ENCODE measurements around the gene CDK13.
"Not testable (repeated sequence)": the region's sequence is repeated elsewhere in the genome, so short reads cannot be mapped to it uniquely, and the experiment has no call there.

The CDK13 gene

DNA sequence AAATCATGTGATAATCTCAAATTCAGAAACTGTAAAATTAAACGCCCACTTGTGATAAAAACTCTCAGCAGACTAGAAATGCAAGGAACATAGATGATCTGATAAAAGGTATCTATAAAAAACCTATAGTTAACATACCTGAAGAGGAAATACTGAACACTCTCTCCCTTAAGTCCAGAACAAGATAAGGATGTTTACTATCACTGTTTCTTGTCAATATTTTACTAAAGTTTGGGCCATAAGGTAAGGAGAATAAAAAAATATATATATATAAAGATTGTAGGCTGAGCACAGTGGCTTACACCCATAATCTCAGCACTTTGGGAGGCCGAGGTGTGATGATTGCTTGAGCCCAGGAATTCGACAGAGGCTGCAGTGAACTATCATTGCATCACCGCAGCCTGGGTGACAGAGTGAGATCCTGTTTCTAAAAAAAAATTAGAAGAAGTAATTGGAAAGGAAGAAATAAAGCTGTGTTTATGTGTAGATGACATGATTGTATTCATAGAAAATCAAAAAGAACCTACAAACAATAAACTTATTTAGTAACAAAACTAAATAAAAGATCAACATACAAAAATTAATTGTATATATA, 155.9 kb downstream of the CDK13 start:
- DNase-seq = no peak

DNA sequence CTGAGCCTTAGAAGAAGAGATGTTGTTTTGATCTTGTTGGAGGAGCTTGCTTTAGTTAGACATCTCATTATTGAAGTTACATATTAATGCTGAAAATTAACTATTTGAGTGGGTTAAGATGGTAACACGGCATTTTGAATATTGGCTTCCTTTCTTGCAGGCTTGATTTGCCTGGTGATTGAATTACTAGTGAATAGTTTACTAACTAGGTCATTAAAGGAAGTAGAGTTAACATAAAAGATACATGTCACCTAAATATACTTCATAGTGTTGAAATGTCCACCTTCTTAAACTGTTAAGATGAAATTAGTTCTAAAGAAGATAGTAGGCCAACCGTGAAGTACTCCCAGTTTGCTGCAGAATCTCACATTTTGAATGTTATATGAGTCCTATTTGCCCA, 165.9 kb downstream of the CDK13 start:
- DNase-seq = no peak

DNA sequence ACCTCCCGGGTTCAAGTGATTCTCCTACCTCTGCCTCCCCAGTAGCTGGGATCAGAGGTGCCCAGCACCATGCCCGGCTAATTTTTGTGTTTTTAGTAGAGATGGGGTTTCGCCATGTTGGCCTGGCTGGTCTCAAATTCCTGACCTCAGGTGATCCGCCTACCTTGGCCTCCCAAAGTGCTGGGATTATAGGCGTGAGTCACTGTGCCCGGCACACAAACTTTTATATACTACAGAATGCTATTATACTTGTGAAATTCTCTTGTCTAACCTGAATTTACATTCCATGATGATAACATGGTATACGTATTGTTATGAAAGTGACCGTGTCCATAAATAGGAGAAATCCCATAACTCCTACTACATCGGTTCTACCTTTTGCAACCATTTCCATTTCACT, 167.1 kb downstream of the CDK13 start:
- DNase-seq = not testable (repeated sequence)

DNA sequence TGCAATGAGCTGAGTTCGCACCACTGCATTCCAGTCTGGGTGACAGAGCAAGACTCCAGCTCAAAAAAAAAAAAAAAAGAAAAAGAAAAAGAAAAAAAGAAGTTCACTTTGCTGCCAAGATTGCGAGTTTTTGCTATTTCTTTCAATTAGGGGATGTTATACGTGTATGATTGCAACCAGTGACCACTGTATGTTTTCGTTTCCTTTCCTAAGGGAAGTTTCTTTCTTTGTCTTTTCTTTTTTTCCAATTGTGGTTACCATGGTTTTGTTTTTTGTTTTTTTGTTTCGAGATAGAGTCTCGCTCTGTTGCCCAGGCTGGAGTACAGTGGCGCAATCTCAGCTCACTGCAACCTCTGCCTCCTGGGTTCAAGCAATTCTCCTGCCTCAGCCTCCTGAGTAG, 168.1 kb downstream of the CDK13 start:
- not testable (repeated sequence) for DNase-seq

DNA sequence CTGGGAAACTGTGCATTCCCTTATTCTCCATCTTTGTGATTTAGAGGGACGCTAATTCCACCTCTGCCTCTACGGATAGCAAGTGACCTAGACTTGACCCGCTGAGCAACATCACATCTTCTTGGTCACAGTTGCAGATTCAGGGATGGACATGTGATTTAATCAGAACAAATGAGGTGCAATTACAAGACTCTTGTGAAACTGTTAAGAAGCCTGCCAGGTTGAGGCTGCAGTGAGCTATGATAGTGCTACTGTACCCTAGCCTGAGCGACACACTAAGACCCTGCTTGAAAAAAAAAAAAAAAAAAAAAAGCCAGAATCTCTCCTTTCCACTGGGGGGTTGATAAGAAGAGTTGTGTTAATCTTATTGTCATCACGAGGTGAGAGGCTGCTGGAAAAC, 170.0 kb downstream of the CDK13 start:
- DNase-seq = no peak

DNA sequence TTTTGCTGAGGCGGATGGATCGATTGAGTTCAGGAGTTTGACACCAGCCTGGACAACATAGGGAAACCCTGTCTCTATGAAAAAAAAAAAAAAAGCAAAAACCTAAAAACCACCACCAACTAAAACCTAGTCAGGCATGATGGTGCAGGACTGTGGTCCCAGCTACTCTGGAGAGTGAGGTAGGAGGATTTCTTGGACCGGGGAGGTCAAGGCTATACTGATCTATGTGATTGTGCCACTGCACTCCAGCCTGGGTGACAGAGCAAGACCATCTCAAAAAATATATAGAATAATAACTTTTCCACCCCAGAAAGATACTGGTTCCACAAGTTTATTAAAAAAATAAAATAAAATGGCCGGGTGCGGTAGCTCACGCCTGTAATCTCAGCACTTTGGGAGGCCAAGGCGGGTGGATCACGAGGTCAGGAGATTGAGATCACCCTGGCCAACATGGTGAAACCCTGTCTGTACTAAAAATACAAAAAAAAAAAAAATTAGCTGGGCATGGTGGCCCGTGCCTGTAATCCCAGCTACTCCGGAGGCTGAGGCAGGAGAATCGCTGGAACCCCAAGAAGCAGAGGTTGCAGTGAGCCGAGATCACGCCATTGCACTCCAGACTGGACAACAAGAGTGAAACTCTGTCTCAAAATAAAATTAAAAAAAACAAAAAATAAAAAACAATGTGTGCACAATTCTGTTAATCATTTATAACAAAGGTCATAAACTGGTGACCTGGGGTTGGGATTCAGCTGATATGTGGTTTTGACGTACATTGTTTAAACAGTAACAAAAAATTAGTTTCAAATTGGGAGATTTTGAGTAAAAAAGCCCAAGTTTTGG, 172.3 kb downstream of the CDK13 start:
- DNase-seq = not testable (repeated sequence)

DNA sequence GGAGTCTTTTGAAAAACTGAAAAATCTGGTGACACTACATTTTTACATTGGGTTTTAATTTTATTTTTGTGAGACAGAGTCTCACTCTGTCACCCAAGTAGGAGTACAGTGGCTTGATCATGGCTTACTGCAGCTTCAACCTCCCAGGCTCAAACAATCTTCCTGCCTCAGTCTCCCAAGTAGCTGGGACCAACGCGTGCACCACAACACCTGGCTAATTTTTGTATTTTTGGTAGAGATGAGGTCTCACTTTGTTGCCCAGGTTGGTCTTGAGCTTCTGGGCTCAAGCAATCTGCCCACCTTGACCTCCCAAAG, 172.8 kb downstream of the CDK13 start:
- no peak for DNase-seq

DNA sequence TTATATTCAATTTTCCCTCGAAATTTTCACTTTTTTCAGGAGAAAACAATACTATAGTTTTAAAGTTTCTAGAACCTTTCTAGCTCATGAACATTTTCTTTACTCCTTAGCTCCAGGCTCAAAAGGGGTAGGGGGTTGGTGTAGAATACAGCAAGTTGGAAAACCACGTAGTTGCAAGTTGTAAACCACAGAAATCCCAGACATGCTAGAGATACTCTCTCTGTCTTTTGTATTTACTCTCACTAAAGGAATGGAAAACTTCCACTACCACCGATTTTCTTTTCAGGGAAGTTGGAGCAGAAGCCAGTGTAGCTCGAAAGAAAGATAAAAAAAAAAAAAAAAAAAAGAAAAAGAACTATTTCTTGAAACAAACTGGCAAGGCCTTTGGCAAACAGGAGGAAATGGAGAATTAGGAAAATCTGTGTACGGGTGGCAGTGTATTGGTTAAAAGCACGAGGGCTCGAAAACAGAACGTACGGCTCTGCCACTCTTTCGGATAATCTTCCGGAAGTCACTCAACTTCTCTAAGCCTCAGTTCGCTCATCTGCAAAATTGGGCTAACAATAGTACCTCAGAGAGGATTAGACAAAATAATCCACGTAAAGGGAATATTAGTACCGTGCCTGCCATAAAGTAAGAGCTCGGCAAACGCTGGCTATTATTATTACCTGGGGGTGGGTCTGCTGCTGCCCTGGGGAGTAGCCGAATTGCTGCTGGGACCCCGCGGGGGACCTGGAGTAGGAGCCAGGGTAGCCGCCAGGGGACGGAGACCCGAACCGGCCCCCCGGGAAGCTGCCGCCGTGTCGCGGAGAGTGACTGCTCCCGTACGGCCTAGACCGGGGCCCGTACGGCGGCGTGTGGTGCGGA, 183.7 kb downstream of the CDK13 start:
- DNase-seq = no peak

DNA sequence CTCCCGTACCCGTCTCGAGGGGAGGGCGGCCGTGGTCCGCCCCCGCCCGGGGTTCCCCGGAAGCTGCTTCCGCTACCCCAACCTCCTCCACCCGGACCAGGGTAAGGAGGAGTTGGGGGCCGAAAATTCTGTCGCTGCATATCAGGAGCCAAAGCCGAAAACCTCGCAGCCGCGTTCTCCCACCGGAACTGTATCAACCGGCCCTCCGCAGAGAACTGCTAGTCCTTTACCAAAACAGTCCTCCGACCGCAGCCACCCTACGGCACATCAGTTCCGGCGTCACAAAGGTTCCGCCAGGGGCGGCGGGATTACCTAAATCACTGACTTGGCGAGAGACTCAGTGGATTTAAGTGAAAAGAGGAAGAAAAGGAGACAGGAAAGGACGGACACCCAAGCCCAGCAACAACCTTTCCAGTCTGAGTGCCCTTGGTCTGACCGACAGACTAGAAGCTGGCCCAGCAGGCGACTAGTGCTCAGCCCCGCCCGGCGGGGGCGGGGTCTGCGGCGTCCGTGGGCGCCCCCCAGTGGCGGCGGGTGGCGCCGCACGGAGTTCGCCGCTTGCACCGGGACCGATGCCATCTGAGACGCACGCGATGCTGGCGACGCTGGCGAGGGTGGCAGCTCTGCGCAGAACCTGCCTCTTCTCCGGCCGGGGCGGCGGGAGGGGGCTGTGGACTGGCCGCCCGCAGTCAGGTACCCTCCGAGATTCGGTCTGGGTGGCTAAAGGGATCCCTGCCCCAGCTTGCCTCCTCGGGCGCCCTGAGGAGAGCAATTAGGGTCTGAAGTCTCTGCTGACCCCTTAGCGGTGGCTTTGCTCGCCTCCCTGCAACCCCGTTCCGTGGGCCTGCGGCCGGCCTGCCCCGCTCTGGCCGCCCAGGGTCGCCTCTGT, 184.6 kb downstream of the CDK13 start, which contains the start of the genes MPLKIP and SUGCT:
TSS of gene MPLKIP (minus strand) at position 195 of the 889 bp plus-strand sequence. CDS start at position 140, 55 bp downstream.
TSS of gene SUGCT (plus strand) at position 578 of the 889 bp plus-strand sequence.
- DNase-seq = peak; percentile 68

DNA sequence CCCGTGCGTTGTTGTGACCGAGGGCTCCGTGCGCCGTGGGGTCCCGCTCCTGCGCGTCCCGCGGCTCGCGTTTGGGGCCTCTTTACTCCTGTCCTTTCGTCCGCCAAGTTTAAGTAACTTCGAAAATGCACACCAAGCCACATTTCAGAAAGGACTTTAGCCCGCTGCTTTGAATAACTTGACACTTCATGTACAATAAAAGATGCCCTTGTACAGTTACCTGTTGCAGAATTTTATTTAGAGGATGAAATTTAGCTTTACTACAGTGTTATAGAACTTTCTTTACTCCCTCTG, 185.2 kb downstream of the CDK13 start:
- no peak for DNase-seq

DNA sequence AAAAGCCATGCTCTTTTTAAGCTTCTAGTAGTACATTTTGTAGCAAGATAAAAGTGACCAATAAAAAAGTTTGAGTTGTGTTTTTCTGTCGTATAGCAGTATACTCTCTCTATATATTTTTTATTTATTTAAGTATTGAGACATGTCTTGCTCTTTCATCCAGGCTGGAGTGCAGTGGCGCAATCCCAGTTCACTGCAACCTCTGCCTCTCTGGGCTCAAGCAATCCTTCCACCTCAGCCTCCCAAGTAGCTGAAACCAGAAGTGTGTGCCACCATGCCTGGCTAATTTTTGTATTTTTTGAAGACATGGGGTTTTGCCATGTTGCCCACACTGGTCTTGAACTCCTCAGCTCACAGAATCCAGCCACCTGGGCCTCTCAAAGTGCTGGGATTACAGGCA, 187.5 kb downstream of the CDK13 start:
- no peak for DNase-seq

DNA sequence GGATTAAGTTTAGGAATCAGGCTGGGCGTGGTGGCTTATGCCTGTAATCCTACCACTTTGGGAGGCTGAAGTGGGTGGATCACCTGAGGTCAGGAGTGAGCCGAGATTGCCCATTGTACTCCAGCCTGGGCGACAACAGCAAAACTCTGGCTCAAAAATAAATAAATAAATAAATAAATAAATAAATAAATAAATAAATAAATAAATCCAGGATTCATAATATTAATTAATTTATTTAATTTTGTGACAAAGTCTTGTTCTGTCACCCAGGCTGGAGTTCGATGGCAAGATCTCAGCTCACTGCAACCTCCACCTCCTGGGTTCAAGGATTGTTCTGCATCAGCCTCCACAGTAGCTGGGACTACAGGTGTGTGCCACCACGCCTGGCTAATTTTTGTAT, 188.9 kb downstream of the CDK13 start:
- DNase-seq = no peak

DNA sequence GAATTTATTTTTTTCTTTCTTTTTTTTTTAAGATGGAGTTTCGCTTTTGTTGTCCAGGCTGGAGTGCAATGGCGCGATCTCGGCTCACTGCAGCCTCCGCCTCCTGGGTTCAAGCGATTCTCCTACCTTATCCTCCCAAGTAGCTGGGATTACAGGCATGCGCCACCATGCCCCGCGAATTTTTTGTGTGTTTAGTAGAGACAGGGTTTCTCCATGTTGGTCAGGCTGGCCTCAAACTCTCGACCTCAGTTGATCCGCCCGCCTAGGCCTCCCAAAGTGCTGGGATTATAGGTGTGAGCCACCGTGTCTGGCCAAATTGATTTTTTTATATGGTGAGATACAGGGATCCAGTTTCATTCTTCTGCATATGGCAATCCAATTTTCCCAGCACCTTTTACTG, 189.8 kb downstream of the CDK13 start:
- DNase-seq = not testable (repeated sequence)

DNA sequence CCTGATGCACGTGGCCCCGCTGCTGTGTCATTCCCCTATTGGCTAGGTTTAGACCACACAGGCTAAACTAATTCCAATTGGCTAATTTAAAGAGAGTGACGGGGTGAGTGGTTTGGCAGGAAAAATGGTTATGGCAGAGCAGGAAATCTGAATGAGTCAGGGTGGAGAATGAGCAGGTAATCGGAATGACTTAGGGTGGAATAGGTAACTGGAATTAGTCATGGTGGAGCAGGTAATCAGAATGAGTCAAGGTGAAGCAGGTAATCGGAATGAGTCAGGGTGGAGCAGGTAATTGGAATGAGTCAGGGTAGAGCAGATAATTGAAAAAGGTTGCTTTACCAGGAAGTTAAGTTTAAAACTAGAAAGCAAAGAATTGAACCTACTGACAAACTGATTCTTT, 191.9 kb downstream of the CDK13 start:
- not testable (repeated sequence) for DNase-seq

DNA sequence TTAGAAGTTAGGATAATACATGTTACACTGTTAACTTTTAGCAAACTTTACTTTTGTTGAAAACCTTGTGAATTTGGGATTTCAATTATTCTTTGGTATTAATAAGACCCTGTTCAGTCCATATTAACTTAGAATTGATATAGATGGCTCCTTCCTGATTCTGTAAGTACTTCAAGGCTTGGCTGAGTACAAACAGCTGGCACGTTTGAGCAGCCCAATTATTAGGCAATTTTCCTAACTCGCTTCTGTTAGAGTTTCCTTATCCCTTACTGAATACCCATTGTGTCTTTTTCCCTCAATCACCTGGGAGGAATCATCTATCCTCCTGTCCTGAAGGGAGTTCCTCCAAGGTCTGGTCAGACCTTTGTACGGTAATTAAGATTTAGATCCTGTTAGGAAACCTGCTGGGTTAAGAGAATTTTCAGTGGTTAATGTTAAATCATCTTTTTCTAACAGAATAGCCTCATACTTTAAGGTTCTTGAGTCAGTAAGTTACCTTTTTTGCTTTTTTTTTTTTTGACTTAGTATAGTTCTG, 195.6 kb downstream of the CDK13 start:
- DNase-seq = not testable (repeated sequence)

DNA sequence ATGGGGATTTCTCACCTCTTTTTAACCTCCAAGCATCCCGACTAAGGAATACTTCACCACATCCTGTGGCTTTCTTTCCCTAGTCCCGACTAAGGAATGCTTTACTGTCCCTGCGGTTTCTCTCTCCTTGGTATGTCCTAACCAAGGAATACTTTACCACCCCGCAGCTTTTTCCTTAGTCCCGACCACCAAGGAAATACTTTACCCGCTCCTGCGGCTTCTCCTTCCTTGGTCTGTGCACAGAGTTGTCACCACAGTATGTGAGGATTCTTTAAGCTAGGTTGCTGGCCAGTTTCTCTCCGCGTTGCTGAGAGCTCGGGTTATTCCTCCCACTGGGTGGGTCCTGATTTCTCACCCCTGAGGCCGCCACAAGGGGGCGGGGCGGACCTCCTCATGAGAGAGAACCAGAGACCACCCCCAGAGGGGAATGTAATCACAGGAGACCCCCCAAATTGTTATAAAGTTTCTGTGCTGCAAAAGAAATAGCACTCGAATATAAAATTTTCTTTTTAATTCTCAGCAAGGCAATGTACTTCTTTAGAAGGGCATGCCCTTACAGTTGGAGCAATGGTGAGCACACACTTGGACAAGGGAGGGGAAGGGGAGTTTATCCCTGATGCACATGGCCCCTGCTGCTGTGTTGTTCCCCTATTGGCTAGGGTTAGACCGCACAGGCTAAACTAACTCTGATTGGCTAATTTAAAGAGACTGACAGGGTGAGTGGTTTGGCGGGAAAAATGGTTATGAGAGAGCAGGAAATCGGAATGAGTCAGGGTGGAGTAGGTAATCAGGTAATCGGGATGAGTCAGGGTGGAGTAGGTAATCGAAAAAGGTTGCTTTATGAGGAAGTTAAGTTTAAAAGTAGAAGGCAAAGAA, 197.6 kb downstream of the CDK13 start:
- DNase-seq = no peak

DNA sequence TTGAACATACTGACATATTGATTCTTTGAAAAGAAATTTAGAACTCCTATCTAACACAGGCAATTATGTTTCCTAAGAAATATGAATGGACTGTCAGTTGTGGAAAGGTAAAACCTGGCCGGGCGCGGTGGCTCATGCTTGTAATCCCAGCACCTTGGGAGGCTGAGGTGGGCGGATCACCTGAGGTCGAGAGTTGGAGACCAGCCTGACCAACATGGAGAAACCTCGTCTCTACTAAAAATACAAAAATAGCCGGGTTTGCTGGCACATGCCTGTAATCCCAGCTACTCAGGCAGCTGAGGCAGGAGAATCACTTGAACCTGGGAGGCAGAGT, 198.2 kb downstream of the CDK13 start:
- DNase-seq = not testable (repeated sequence)

DNA sequence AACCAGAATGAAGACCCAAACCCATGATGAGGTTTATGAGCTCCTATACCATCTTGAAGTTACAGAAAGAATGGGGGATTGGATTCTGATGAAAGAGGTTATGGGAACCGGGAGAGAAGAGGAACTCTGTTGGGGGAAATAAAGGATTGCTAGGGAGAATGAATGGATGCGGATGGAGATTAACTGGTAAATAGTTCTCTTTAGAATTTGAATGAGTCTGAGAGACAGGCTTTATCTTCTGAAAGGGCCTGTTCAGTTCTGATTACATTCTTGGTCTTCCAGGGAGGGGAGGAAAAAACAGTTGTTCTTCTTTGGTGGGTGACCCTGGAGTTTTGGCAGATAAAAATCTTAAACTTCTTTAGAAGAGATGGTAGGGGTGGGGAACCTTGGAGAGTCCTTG, 198.6 kb downstream of the CDK13 start:
- DNase-seq = no peak

Measured in NCI-H1105 (cell line).